HG03469 (cell line): ENCODE measurements around the gene OR8H3.
"Not testable (repeated sequence)": the region's sequence is repeated elsewhere in the genome, so short reads cannot be mapped to it uniquely, and the experiment has no call there.

Experiments used
- ATAC-seq: cut with Tn5 transposase; IDR thresholded peaks from one replicate; pipeline ENCODE4 v1.9.1; 2021; ENCODE audit warnings: mild to moderate bottlenecking, moderate library complexity, moderate number of reproducible peaks; ENCODE audit not compliant: unreplicated experiment

OR8H3 gene, protein sequence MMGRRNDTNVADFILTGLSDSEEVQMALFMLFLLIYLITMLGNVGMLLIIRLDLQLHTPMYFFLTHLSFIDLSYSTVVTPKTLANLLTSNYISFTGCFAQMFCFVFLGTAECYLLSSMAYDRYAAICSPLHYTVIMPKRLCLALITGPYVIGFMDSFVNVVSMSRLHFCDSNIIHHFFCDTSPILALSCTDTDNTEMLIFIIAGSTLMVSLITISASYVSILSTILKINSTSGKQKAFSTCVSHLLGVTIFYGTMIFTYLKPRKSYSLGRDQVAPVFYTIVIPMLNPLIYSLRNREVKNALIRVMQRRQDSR

DNA sequence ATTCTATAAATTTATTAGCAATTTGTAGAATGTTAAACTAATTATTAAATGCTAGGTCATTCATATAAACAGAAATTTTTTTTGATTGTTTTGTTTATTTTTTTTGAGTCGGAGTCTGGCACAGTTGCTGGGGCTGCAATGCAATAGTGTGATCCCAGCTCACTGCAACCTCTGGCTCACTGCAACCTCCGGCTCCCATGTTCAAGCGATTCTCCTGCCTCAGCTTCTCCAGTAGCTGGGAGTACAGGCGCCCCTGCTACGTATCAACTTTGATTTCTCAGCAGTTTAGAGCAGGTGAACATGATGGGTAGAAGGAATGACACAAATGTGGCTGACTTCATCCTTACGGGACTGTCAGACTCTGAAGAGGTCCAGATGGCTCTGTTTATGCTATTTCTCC lies at the start of gene OR8H3:
TSS of gene OR8H3 (plus strand) at position 301 of the 400 bp plus-strand sequence. CDS start at position 301, 0 bp downstream.
- no peak for ATAC-seq

DNA sequence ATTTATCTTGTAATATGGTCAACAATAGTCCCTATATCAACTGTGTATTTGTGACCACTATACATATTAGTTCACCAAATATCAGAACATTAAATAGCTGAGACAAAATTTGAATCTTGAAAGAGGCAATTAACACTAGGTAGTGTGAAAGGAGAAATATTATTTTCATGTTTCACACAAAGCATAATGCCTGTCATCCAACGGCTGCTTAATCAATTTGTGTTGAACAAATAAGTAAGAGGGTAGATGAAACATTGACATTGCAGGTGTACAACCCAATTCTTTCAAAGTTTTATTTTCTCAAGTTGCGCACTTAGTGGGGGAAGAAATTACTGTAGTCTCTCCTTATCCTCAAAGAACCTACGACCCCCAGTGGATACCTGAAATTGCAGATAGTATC lies 32.5 kb upstream of the OR8H3 start:
- no peak for ATAC-seq

DNA sequence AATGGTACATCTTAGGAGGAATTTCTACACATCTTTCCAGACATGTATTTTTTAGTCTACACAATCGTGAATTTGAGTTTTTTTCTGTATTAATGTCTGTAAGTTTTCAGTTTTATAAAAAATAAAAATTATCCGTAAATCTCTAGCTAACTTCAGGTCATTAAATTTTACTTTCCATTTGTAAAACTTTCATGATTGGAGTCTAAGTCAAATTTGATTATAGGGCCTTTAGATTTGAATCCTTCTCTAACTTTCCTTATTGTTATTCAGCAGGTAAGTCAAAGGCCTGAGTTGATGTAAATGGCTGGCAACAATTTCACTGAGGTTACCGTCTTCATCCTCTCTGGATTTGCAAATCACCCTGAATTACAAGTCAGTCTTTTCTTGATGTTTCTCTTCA lies 29.2 kb upstream of the OR8H3 start, which contains the start of gene OR8I2:
TSS of gene OR8I2 (plus strand) at position 301 of the 400 bp plus-strand sequence. CDS start at position 301, 0 bp downstream.
- ATAC-seq, result no peak

DNA sequence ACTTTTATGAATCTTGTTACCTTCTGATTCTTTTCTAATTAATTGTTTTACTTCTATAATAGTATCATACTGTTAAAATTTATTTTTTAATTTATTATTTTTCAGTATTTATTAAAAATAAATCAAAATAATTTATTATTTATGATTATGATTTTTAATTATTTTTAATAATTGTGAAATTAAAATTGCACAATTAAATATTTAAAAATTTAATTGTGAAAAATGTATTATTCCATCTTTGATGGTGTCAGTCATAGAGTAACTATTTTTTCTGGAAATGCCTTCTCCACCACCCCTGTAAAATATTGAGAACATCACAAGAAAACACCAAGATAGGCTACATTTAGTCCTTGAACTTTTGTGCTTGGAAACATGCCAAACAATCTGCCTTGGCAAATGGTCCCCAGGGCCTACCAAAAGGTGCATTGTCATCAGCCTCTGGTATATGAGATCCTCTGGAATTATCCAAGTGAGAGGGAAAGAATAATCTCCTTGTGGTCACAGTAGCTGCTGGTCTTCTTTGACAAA lies 18.9 kb upstream of the OR8H3 start, which contains the start of gene OR8H2:
TSS of gene OR8H2 (plus strand) at position 478 of the 528 bp plus-strand sequence. CDS start 1,356 bp downstream, outside the sequence.
- no peak for ATAC-seq

DNA sequence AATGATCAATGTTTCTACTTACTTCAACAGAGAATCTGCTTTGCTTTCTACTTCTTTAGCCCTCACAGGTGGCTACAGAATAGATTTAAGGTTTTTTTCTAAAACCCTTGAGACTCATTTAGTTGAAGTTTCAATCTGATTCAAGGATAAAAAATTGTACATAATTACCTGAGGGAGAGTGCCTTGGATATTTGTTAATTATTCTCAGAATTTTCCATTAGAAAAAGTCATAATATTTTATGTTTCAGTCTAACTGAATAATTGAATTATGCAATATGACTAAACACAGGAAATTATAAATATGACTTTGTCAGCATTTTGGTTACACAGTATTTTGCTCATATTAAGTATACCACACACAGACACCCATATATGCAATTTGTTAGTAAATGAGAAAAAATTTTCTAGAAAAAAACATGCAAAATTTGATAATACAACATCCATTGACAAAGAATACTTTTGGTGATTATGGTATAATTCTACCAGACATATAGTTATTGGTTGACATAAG lies 18.0 kb downstream of the OR8H3 start, which contains the start of gene OR8J3:
TSS of gene OR8J3 (minus strand) at position 51 of the 511 bp plus-strand sequence. CDS start 2,483 bp downstream, outside the sequence.
- no peak for ATAC-seq

DNA sequence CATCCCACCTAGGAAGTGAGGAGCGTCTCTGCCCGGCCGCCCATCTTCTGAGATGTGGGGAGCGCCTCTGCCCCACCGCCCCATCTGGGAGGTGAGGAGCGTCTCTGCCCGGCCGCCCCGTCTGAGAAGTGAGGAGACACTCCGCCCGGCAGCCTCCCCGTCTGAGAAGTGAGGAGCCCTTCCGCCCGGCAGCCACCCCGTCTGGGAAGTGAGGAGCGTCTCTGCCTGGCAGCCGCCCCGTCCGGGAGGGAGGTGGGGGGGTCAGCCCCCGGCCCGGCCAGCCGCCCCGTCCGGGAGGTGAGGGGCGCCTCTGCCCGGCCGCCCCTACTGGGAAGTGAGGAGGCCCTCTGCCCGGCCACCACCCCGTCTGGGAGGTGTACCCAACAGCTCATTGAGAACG lies 21.5 kb downstream of the OR8H3 start:
- not testable (repeated sequence) for ATAC-seq

DNA sequence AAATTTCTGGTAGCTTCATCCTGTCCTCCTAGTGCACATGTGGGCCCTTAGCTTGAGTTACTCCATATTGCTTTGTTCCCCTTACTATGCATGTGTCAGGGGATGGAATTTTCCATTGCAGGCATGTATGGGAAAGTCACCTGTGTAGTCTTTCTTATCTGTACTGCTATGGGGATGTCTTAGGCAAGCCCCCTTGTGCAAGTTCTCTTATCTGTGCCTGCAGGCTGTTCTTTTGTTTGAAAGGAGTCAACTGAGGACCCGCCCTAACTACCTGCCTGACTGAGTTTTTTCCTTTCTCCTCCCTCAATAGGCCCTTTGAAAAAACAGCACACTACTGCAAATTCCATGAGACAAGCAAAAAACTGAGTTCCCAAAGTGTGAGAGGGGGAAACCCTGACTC lies 29.2 kb downstream of the OR8H3 start:
- ATAC-seq, result no peak

DNA sequence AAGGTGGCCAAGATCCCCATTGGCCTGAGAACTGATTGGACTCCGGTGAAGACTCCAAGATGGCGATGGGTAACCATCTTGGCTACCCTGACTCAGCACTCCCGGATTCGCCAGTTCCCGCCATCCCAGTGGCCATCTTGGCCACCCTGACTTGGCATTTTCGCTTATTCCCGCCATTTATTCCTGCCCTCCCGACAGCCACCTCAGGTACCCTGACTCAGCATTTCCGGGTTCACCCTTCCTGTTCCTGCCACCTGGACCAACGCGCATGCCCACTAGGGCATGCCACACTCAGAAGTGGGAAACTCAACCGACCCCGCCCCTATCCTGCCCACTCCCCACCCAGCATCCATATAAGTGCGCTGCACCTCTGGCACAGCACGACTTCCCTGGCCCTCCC lies 30.2 kb downstream of the OR8H3 start:
- no peak for ATAC-seq

DNA sequence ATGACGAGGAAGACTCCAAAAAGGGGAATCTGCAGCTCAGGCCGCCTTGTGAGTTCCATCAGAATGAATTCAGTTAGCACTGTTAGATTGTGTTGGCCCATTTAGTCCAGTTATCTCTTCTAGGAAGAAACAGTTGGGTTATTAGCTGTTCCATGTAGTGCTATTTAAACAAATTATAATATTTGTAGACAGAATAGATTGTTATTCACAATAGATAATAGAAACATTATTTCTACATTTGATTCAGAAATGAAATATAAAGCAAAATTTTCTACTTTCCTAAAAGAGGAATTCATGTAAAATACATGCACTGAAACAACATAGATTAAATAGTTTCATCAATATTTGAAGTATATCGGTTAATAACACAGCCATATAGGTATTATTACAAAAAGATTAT lies 38.0 kb downstream of the OR8H3 start, which contains the start of gene OR8K5:
TSS of gene OR8K5 (minus strand) at position 101 of the 400 bp plus-strand sequence. CDS start at position 101, 0 bp downstream.
- ATAC-seq, result no peak

DNA sequence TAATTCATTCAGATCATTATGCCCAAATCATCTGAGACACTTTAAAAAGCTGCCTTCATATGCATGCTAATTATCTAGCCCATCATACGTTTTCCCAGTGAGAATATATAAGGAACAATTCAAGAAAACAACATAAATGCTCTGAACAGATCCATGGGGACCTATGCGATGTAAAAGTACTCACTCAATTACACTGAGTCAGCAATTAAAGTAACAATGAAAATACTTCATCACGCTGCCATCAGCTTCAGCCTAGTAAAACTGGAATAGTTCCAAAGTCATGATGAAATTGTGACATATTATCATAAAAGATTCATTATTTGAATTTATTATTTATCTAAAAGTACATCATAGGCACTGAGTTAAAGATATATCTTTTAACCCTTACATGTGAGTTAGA lies 41.6 kb downstream of the OR8H3 start:
- ATAC-seq, result no peak

DNA sequence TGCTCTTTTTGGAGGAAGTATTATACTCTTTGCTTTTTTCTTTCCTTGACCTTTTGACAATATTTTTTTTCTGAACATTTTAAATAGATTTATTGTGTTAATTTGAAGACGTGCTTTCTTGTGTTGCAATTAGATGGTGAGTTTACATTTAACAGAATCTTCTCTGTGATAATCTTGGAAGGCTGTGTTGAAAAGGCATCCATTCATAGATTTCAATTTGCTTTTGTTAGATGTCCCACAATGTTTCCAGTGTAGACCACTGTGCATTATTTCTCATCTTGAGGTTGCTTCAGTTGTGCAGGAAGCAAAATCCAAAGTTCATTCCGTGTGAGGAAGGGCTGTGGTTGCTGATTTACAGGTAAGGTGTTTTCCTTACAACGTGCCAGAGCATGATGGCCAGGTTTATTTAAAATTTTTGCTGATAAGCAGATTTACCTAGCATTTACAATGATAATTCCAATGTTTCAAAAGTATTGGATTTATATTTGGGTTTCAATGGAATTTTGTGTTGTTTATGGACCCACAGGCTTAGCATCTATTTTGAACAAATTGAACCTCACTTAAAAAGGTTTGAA lies 50.2 kb downstream of the OR8H3 start:
- ATAC-seq, result no peak
